Measurements from ENCODE around the gene CGNL1. TPM values are rescaled to one million over a fixed set of nuclear protein-coding genes. Genes with fewer than 3 reads are reported as not detected.

CGNL1 gene
- total RNA-seq, 1 experiment from 2014 or later: 34.6 TPM

- TF ChIP-seq CTCF (conservative IDR thresholded peaks at IDR 0.05): no peak
- H3K14ac ChIP-seq (ENCODE audit: insufficient read depth, low read length): no peak overlapping the region
- H3T11ph ChIP-seq (ENCODE audit: low read length): no peak overlapping the region
- no peaks in the 10 kb centered on the region for H3K9me3 ChIP-seq (ENCODE audit: control insufficient read depth, low read depth, low read length)
- no peaks in the 10 kb centered on the region for H3K23me2 ChIP-seq (ENCODE audit: insufficient read length, low read depth, low read length, poor library complexity, severe bottlenecking)
- H4K91ac ChIP-seq (ENCODE audit: insufficient read length, low read depth, low read length): no peak overlapping the region
- H3K9me3 Mint-ChIP-seq: no peaks in the 10 kb centered on the region
- H4K5ac ChIP-seq (ENCODE audit: insufficient read length, low read depth, low read length): no peak overlapping the region
- H4K20me1 ChIP-seq (ENCODE audit: control insufficient read depth, insufficient read depth, insufficient read length): no peaks in the 10 kb centered on the region
- no peak overlapping the region for H3K4me3 Mint-ChIP-seq
- H4K8ac ChIP-seq (replicated peaks; ENCODE audit: insufficient read length, low read depth, low read length): no peak overlapping the region
- DNase-seq: no peak
- peaks cover 19% of the 10 kb centered on the region for H3K27me3 Mint-ChIP-seq (ENCODE audit: low read depth)
- H3K27ac Mint-ChIP-seq: no peak overlapping the region
- no peak overlapping the region for H2BK15ac ChIP-seq (ENCODE audit: low read depth, low read length)
- no peak overlapping the region for H2AK5ac ChIP-seq (ENCODE audit: insufficient read length, low read length)
- no peak overlapping the region for H2BK120ac ChIP-seq (ENCODE audit: low read depth, low read length, poor library complexity, severe bottlenecking)
- H3K4me2 ChIP-seq (ENCODE audit: insufficient read depth, insufficient read length, low read length): no peak overlapping the region
- no peaks in the 10 kb centered on the region; the same call in 1 of the 2 replicates for H3K4me1 ChIP-seq (ENCODE audit: insufficient read depth, low read length)
- no peaks in the 10 kb centered on the region for H3K79me1 ChIP-seq (ENCODE audit: insufficient read depth, low read depth, low read length, poor library complexity, severe bottlenecking)
- H3K36me3 Mint-ChIP-seq (ENCODE audit: insufficient read depth in 1 of 3, low read depth in 3 of 3): no peaks in the 10 kb centered on the region
- H3K27ac ChIP-seq (ENCODE audit: insufficient read length, low read depth, low read length): no peak overlapping the region
- H2BK20ac ChIP-seq (ENCODE audit: low read depth, low read length, poor library complexity, severe bottlenecking): no peak overlapping the region
- no CpG with 5 or more reads among the region's 3 CpGs for WGBS (ENCODE audit: extremely low coverage, insufficient read length, low lambda C conversion rate)
- no peaks in the 10 kb centered on the region for H3K79me2 ChIP-seq (ENCODE audit: insufficient read depth, low read length)
- no peak overlapping the region for H2BK5ac ChIP-seq (ENCODE audit: insufficient read length, low read length)
- no peak overlapping the region for H3K18ac ChIP-seq (ENCODE audit: insufficient read length, low read depth, low read length)
- H3K56ac ChIP-seq (ENCODE audit: insufficient read length, low read depth, low read length): no peak overlapping the region
- no peaks in the 10 kb centered on the region for H3K27me3 ChIP-seq (ENCODE audit: insufficient read depth, low read length)
- no peak overlapping the region for H2BK12ac ChIP-seq (ENCODE audit: insufficient read length, low read depth, low read length)
- H3K9ac ChIP-seq (ENCODE audit: extremely low read depth, insufficient read length, low read length): no peak overlapping the region
- no peak overlapping the region for H2AFZ ChIP-seq (ENCODE audit: low read length)
- H3K4me1 Mint-ChIP-seq: peaks cover 11 to 16% of the 10 kb centered on the region in 2 experiments
- no peak overlapping the region for H3K4ac ChIP-seq (ENCODE audit: low read depth, low read length)
- H3K23ac ChIP-seq (ENCODE audit: insufficient read length, low read depth, low read length): no peak overlapping the region
Measured at GRCh38 chr15:57597431-57597830, 221.1 kb downstream of the CGNL1 start.
